Sciatic nerve (tissue), 2 donors: ENCODE results near the gene CRYBA1. TPM values are rescaled to one million over a fixed set of nuclear protein-coding genes. Genes with fewer than 3 reads are reported as not detected.
A peak's percentile ranks its signal among the peaks of the same experiment; 100 is the strongest.
"Not testable (repeated sequence)": the region's sequence is repeated elsewhere in the genome, so short reads cannot be mapped to it uniquely, and the experiment has no call there.

ENCODE experiments used
- ATAC-seq: fragments of 200-7000 bp; cut with Tn5 transposase; one replicate; pipeline ENCODE4 v1.9.1; 2020; ENCODE audit warnings: mild to moderate bottlenecking, moderate library complexity
- DNase-seq: peaks from one replicate; pipeline ENCODE4 v3.0.0-alpha.2; 2020; ENCODE audit warnings: low spot score
- intact Hi-C: fragments of 100-400 bp; cut with DNase I; formaldehyde crosslinking; loops from one replicate; pipeline ENCODE4 v1.14.2; 2022
- total RNA-seq: library from RNA; stranded (reverse); fragmentation: NEBNext Ultra II Directional; extraction: Animal tissue kit (Norgen Biotek cat#: 25700); gene quantifications from one replicate; pipeline ENCODE4 v1.2.1, GENCODE V29; 2021
- donor health status: DM: no; HTN: no; CAD: no.
- donor health status: DM: no; HTN: no; CAD: no.

Gene CRYBA1
- total RNA-seq, 1 donor from 2014 or later = not detected

- intact Hi-C loops = no loop called here
- no peak for DNase-seq
- no peak for ATAC-seq
These were observed 11.1 kb downstream of the CRYBA1 start for GRCh38 chr17:29257756-29258155.

GRCh38 chr17:29263916-29264315 lies 17.3 kb downstream of the CRYBA1 start:
- intact Hi-C loops = no loop called here
- no peak for ATAC-seq
- no peak for DNase-seq

DNA sequence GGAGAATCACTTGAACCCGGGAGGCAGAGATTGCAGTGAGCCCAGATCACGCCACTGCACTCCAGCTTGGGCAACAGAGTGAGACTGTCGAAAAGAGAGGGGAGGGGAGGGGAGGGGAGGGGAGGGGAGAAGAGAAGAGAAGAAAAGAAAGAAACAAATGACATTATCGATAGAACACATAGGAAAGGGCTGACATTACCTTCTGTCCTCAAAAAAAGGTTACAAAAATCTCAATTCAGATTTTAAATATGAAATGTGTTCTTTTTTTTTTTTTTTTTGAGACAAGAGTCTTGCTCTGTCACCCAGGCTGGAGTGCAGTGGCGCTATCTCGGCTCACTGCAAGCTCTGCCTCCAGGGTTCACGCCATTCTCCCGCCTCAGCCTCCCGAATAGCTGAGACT lies 25.3 kb downstream of the CRYBA1 start:
- intact Hi-C loops, ATAC-seq, DNase-seq: not testable (repeated sequence)

DNA sequence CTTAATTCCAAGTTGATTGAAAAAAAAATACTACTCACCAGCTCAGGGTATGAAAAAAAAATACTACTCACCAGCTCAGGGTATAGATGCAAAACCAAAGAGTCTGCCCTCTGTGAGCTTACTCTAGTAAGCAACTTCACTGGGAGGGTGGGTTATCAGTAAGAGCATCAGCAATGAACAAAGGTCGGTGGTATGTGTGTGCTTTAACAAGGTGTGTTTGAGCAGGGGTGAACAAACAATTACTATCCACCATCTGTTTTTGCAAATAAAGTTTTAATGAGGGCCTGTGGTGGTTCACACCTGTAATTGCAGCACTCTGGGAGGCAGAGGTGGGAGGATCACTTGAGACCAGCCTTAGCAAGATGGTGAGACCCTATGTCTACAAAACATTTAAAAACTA lies 27.3 kb downstream of the CRYBA1 start:
- ATAC-seq (no peak), DNase-seq (no peak)
- intact Hi-C loops = no loop called here

GRCh38 chr17:29278692-29279091 lies 32.0 kb downstream of the CRYBA1 start:
- DNase-seq (no peak), ATAC-seq (no peak)
- intact Hi-C loops = no loop called here

DNA sequence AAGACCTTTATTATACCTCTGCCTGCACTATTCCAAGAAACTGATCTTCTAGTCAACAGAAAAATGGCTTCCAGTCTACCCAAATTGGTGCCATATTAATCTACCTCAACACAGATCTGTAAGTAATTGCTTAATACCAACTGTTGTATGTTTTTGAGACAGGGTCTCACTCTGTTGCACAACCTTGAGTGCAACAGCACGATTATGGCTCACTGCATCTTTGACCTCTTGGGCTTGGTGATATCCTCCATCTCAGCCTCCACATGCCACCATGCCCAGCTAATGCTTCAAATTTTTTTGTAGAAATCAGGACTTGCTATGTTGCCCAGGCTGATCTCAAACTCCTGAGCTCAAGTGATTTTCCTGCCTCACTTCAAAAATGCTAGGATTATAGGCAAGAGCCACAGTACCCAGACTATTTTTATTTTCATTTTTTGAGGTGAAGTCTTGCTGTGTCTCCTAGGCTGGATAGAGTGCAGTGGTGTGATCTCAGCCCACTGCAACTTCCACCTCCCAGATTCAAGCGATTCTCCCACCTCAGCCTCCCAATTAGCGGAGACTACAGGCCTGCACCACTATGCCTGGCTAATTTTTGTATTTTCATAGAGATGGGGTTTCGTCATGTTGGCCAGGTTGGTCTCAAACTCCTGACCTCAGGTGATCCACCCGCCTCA lies 32.9 kb downstream of the CRYBA1 start:
- DNase-seq = no peak
- ATAC-seq = no peak
- intact Hi-C loops = no loop called here

DNA sequence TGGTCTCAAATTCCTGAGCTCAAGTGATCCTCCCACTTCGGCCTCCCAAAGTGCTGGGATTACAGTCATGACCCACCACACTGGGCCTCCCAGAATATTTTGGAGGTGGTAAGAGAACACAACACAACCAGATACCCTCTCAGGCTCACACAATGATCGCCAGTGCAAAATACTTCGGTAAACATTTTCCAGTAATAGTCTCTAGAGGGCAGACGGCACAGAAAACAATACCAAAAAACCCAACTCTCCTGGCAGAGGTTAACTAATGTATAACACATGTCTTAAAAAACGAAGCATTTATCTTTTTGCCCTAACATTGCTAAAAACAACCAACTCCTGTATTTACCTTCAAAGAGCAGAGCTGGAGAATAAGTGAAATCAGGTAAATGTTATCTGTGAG lies 36.8 kb downstream of the CRYBA1 start:
- no peak for DNase-seq
- intact Hi-C loops = no loop called here
- no peak for ATAC-seq

DNA sequence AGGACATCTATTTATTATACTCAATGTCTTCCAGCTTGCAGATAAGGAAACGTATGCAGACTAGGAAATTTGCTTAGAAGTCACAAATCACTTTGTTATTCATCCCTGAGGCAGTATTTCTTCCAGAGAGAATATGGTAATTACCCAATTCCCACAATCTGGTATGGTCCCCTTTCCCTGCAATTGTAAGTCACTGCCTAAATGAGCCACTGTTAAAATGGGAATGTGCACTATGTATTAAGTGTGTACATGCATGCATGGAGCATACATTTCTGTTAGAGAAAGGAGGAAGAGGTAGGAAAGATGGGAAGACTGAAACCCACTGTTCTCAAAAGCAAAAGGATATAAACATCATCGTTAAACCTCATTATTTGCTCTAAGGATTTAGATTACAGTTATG lies 37.3 kb downstream of the CRYBA1 start:
- intact Hi-C loops = no loop called here
- no peak for DNase-seq
- ATAC-seq = no peak

- intact Hi-C loops = loop anchor here (10.0 kb wide), 1 partner anchor 165 kb away; no protein-coding TSS in a partner anchor
- DNase-seq (no peak), ATAC-seq (no peak)
These were observed 43.2 kb downstream of the CRYBA1 start for GRCh38 chr17:29289852-29290251.

DNA sequence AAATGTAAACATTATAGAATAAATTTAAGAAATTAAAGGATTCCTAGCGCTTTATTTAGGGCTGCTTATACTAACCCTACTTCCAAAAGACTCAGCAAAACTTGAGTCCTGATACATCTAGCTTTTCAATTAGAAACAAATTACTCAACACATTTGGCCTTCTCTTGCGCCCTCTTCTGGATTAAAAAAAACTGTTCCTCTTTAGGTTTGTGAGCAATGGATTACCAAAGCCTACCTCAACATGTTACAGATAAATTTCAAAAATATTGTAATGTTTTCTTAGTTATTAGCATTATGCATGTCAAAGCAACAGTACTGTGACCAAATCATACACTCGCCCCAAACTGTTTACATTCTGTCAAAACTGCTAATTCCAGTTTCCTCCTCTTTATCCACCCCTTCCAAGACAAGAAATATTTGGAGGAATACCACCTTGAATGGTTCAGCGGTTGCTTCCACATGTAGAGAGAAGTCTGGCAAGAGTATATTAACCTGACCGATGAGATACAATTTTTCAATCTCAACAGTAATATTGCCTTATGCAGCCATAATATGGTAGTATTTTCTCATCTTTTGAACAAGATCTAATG lies 44.6 kb downstream of the CRYBA1 start:
- intact Hi-C loops = loop anchor here (10.0 kb wide), 1 partner anchor 166 kb away; no protein-coding TSS in a partner anchor
- ATAC-seq (no peak), DNase-seq (no peak)

DNA sequence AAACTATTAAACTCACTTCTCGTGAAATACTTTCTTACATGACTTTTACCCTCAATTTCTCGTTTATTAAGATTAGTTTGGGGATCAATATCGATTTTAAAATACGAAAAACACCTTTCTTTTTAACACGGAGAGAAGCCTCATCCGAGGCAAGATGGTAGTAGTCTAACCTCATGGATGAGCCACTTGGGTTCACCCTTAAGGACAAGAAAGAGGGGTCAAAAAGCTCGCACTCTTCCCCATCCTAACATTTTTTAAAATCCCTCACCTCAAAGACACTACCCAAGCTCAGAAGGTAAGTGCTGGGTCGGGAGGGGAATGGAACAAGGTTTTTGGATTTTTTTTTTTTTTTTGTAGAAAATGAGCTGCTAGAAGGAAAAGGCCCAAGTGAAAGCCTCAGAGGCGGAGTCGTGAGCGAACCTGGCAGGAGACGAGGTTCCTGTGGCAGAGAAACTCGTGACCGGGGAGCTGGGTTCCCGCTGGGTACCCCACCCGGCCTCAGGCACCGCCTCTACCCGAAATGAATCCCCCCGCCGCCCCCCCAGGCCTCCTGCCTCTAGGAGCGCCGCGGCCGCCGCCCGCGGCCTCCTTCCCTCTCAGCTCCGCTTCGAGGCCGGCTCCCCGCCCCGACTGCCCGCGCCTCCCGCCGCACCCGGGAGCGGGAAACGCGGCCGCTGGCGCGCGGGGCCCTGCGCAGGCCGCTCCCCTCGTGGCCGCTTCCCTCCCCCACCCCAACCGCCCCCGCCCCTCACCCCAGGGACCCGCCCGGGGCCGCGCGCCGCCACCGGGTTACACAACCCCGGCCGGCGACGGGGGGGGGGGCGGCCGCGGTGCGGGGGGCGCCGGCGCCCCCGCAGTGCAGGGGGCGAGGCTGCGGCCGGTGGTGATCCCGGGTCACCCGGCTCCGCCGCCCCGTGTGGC lies 45.7 kb downstream of the CRYBA1 start:
- intact Hi-C loops = loop anchor here (10.0 kb wide), 1 partner anchor 168 kb away; no protein-coding TSS in a partner anchor
- ATAC-seq = peak; percentile 21
- DNase-seq = peak; percentile 84

DNA sequence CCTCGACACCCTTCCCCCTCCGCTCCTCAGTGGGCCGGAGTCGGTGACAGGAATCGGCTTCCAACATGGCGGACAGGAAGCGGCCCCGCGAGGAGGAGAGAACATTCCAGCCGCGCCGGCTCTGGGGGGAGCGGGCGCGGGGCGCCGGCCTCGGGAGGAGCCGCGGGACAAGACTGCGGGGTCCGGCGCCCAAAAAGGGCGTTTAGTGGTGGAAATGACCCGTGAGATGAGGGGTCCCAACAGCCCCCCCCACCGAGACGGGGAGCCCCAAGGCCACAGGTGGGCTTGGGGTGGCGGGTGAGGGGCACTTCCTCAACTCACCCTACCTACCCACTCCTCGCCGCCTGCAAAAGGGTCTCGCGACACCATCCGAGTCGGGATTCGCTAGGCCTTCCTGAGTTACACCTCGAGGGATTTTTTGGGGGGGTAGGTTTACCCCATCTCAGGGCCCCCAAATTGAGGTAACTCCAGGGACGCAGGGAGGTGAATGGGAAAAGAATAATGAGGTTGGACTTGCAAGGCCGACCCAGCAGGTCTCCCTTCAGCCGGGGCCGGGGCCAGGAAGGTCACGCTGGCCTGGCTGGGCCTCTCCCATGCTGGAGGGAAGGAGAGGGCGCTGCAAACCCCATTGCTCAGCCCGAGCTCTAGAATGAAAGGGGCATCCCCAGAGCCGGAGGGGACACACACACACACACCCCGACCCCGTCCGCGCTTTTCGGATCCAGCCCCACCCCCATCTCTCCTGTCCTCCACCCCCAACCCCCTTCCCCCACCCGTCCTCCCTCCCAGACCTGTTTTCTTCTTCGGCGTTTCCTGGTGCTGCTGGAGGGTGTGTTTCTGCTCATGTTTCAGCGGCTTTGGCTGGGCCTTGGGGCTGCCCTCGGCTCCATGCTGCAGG lies 46.6 kb downstream of the CRYBA1 start:
- DNase-seq (peak; percentile 79), ATAC-seq (peak; percentile 41)
- intact Hi-C loops = loop anchor here (10.0 kb wide), 1 partner anchor 168 kb away; no protein-coding TSS in a partner anchor

DNA sequence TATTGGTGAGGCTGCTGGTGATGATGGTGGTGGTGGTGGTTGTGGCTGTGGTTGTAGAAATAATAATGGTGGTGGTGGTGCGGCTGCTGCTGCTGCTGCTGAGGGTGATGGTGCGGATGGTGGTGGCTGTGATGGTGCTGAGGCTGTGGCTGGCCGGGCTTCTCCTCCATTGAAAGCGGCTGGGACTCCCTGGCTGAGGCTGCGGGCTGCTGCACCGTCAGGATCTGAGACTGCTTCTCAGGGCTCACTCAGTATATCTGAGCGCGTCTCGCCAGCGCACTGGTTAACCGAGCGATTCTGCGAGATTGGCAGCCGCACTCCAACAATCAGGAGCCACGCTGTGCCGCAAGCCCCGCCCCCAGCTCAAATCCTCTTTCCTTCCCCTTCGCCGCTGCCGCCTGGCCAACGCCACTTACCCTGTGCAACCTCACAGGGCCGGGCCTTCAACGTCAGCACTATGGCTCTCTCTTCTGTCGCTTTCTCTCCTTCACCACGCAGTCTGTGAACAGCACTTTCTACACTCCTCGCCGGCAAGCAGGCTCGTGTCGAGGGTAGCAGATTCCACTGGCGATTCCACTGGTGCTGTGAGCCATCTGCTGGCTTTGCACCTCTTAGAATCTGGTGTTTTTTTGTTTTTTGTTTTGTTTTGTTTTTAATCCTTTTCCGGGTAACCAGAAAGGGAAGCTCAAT lies 47.4 kb downstream of the CRYBA1 start, which contains the start of gene NUFIP2:
Gene NUFIP2, minus strand, starts transcription at position 259 of the 690 bp plus-strand sequence. Its CDS starts 89 bp downstream, at position 170.
- DNase-seq = peak; percentile 100
- peak; percentile 98 for ATAC-seq
- intact Hi-C loops = loop anchor here (10.0 kb wide), 1 partner anchor 169 kb away; no protein-coding TSS in a partner anchor

GRCh38 chr17:29294580-29294900 lies 47.9 kb downstream of the CRYBA1 start:
- ATAC-seq = no peak
- intact Hi-C loops = loop anchor here (10.0 kb wide), 1 partner anchor 170 kb away; no protein-coding TSS in a partner anchor
- no peak for DNase-seq

- no peak for ATAC-seq
- intact Hi-C loops = loop anchor here (10.0 kb wide), 1 partner anchor 171 kb away; no protein-coding TSS in a partner anchor
These were observed 48.8 kb downstream of the CRYBA1 start for GRCh38 chr17:29295420-29295819.

DNA sequence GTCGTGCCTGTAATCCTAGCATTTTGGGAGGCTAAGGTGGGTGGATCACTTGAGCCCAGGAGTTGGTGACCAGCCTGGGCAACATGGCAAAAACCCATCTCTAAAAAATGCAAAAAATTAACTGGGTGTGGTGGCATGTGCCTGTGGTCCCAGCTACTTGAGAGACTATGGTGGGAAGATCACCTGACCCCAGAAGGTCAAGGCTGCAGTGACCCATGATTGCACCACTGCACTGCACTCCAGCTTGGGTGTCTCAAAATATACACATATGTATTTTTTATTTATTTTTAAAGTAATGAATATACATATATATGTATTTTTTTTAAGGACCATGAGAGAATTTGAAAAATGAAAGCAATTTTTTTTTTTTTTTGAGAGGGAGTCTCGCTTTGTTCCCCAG lies 52.4 kb downstream of the CRYBA1 start:
- ATAC-seq (no peak), DNase-seq (no peak)
- intact Hi-C loops = loop anchor here (10.0 kb wide), 1 partner anchor 174 kb away; no protein-coding TSS in a partner anchor

More at GRCh38 chr17:29295420-29295819, 48.8 kb downstream of the CRYBA1 start:
- no peak for DNase-seq

GRCh38 chr17:29303386-29303785 lies 56.7 kb downstream of the CRYBA1 start:
- intact Hi-C loops = no loop called here
- ATAC-seq = no peak
- DNase-seq = no peak
